ENCODE results near the gene DRAM2.

The DRAM2 gene

DNA sequence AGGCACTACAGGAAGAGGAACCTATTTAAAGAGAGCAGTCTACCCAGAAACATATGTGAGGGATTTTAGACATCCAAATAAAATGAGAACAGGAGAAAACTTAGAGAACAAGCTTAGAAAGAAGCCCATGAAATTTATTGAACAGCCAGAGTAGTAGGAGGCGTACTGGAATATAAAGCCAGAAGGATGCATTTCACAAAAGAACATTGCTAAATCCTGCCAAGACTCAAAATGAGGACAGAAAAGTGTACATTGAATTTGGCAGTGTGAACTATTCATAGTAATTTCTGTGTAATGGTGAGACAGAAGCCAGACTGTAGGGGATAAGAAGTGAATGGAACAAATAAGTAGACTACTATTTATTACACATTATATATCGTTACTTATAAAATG, 22.6 kb upstream of the DRAM2 start:
- Histone ChIP-seq H3K27ac (no peak overlapping the region), H3K27me3 (no peaks in the 10 kb centered on the region), H3K36me3 (peaks cover 40% of the 10 kb centered on the region), H3K4me3 (ENCODE audit: low read depth in 1 of 2, low read length in 1 of 2) (no peak overlapping the region), H3K4me1 (ENCODE audit: control insufficient read depth in 1 of 2, insufficient read depth in 1 of 2, low read depth in 1 of 2, low read length in 1 of 2) (no peaks in the 10 kb centered on the region), H3K9me3 (no peaks in the 10 kb centered on the region)
- TF ChIP-seq, protein P1, sequence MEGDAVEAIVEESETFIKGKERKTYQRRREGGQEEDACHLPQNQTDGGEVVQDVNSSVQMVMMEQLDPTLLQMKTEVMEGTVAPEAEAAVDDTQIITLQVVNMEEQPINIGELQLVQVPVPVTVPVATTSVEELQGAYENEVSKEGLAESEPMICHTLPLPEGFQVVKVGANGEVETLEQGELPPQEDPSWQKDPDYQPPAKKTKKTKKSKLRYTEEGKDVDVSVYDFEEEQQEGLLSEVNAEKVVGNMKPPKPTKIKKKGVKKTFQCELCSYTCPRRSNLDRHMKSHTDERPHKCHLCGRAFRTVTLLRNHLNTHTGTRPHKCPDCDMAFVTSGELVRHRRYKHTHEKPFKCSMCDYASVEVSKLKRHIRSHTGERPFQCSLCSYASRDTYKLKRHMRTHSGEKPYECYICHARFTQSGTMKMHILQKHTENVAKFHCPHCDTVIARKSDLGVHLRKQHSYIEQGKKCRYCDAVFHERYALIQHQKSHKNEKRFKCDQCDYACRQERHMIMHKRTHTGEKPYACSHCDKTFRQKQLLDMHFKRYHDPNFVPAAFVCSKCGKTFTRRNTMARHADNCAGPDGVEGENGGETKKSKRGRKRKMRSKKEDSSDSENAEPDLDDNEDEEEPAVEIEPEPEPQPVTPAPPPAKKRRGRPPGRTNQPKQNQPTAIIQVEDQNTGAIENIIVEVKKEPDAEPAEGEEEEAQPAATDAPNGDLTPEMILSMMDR (IDR thresholded peaks at IDR 0.05): no peak

DNA sequence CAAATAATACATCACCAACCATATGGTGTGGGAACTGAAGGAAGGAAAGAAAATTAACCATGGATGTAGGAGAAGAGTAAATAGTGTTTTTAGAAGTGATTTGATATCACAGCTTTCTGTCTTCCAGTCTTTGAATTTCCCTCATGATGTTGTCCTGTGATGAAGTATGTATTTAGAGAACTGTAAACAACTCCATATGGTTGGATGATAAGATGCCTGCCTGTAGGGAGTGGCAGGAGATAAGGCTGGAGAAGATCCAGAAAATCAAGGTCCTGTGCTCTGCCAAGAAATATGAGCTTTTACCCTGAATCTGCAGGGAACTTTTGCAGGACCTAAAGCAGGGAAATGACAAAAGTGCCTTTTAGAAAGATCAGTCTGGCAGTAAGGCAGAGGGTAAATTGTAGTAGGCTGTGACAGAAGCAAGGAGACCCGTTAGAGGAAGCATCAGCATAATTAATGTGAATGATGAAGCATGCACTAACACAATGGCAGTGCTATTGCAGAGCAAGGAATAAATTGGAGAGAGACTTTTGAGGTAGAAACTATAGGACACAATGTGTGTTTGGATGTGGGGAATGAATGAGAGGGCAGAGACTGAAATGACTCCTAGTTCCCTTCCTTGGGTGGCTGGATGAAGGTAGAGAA, 22.1 kb upstream of the DRAM2 start:
- Histone ChIP-seq H3K27me3 (no peaks in the 10 kb centered on the region), H3K4me3 (ENCODE audit: low read depth in 1 of 2, low read length in 1 of 2) (no peak overlapping the region), H3K36me3 (peaks cover 41% of the 10 kb centered on the region), H3K4me1 (ENCODE audit: control insufficient read depth in 1 of 2, insufficient read depth in 1 of 2, low read depth in 1 of 2, low read length in 1 of 2) (no peaks in the 10 kb centered on the region), H3K27ac (no peak overlapping the region), H3K9me3 (no peaks in the 10 kb centered on the region)
- TF ChIP-seq, protein P1 (IDR thresholded peaks at IDR 0.05): no peak

DNA sequence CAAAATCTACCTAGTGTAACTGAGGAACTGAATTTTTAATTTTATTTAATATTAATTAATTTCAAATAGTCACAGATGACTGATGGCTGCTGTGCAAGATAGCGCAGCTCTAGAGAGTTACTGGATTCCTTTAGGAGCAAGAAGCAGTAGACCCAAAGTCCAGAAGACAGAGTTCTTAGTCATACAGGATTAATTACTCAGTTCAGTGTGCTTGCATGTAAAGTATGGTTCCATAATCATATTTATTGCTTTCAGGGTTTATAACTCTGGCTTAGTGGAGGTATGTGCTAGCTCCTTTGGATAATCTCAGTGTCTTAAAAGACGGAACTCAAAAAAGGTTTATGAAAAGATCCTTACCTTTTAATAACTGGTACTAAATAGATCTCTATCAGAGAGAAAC, 17.5 kb upstream of the DRAM2 start:
- TF ChIP-seq, protein P1 (IDR thresholded peaks at IDR 0.05): no peak
- Histone ChIP-seq H3K27ac (no peak overlapping the region), H3K9me3 (no peaks in the 10 kb centered on the region), H3K27me3 (no peaks in the 10 kb centered on the region), H3K4me1 (ENCODE audit: control insufficient read depth in 1 of 2, insufficient read depth in 1 of 2, low read depth in 1 of 2, low read length in 1 of 2) (peaks cover 0 to 3% of the 10 kb centered on the region in 2 experiments), H3K36me3 (peaks cover 47% of the 10 kb centered on the region), H3K4me3 (ENCODE audit: low read depth in 1 of 2, low read length in 1 of 2) (no peak overlapping the region)

DNA sequence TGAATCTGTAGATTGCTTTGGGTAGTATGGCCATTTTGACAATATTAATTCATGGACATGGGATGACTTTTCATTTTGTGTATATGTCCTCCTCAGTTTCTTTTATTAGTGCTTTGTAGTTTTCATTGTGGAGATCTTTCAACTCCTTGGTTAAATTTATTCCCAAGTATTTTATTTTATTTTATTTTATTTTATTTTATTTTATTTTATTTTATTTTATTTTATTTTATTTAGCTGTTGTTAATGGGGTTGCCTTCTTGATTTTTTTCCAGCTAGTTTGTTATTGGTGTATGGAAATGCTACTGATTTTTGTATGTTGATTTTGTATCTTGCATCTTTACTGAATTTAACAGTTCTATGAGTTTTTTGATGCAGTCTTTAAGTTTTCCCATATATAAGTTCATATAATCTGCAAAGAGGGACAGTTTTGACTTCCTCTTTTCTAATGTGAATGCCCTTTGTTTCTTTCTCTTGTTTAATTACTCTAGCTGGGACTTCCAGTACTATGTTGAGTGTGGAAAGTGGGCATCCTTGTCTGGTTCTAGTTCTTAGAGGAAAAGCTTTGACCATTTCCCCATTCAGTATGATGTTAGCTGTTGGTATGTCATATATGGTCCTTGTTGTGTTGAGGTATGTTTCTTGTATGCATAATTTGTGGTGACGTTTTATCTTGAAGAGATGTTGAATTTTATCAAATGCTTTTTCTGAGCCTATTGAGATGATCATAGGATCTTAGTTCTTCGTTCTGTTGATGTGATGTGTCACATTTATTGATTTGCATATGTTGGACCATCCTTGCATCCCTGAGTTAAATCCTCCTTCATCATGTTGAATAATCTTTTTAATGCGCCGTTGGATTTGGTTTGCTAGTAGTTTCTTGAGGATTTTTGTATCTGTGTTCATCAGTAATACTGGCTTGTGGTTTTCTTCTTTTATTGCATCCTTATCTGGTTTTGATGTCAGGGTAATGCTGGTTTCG, 14.4 kb upstream of the DRAM2 start:
- peaks cover 0 to 8% of the 10 kb centered on the region in 2 experiments for H3K4me1 ChIP-seq (ENCODE audit: control insufficient read depth in 1 of 2, insufficient read depth in 1 of 2, low read depth in 1 of 2, low read length in 1 of 2)
- no peak overlapping the region for H3K27ac ChIP-seq
- H3K27me3 ChIP-seq: no peaks in the 10 kb centered on the region
- TF ChIP-seq, protein P1 (IDR thresholded peaks at IDR 0.05): no peak
- H3K36me3 ChIP-seq: peaks cover 47% of the 10 kb centered on the region
- no peaks in the 10 kb centered on the region for H3K9me3 ChIP-seq
- H3K4me3 ChIP-seq (ENCODE audit: low read depth in 1 of 2, low read length in 1 of 2): no peak overlapping the region

DNA sequence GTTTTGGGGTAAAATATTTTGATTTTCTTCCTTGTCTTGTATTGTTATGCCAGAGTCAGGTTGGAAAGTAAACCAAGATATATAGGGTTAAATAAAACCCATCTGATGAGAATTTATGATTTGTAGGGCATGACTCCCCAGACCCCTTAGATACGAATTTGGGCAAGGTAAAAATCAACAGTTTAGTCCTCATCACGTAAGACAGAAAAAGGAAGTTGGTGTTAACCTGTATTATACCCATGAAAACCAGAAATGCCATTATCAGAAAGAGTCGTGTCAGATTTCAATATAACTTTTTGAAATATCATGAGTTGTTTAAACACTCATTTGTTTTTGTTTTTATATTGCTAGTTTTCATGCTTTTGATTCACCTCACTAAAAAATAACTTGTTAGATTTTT, 11.9 kb upstream of the DRAM2 start:
- H3K4me1 ChIP-seq (ENCODE audit: control insufficient read depth in 1 of 2, insufficient read depth in 1 of 2, low read depth in 1 of 2, low read length in 1 of 2): peaks cover 0 to 8% of the 10 kb centered on the region in 2 experiments
- TF ChIP-seq, protein P1 (IDR thresholded peaks at IDR 0.05): no peak
- H3K9me3 ChIP-seq: no peaks in the 10 kb centered on the region
- peaks cover 54% of the 10 kb centered on the region for H3K36me3 ChIP-seq
- no peak overlapping the region for H3K27ac ChIP-seq
- no peak overlapping the region for H3K4me3 ChIP-seq (ENCODE audit: low read depth in 1 of 2, low read length in 1 of 2)
- H3K27me3 ChIP-seq: no peaks in the 10 kb centered on the region
